Right forelimb (tissue), 1 donor: ENCODE results near the gene CATSPERZ.

Source experiments
- DNase-seq: peaks from one replicate; pipeline ENCODE4 v3.0.0-alpha.2; 2018

Gene CATSPERZ

GRCh38 chr11:64285885-64286800 lies 14.0 kb upstream of the CATSPERZ start:
- no peak for DNase-seq

GRCh38 chr11:64286801-64287159 lies 13.4 kb upstream of the CATSPERZ start:
- no peak for DNase-seq

- DNase-seq, result no peak
Observed at GRCh38 chr11:64287676-64288352, 12.3 kb upstream of the CATSPERZ start.

- DNase-seq, result no peak
Observed at GRCh38 chr11:64288353-64288750, 11.8 kb upstream of the CATSPERZ start.

GRCh38 chr11:64289002-64289564 lies 11.1 kb upstream of the CATSPERZ start:
- no peak for DNase-seq

GRCh38 chr11:64290352-64291261 lies 9.6 kb upstream of the CATSPERZ start:
- no peak for DNase-seq

- no peak for DNase-seq
Observed at GRCh38 chr11:64291262-64291751, 8.9 kb upstream of the CATSPERZ start, which contains the start of gene KCNK4. Gene KCNK4 (plus strand): TSS chr11:64291302. CDS start chr11:64293019, 1,717 bp downstream.

- no peak for DNase-seq
Observed at GRCh38 chr11:64291752-64292459, 8.3 kb upstream of the CATSPERZ start.

GRCh38 chr11:64292460-64293254 lies 7.5 kb upstream of the CATSPERZ start:
- no peak for DNase-seq

GRCh38 chr11:64294774-64295173 lies 5.4 kb upstream of the CATSPERZ start:
- DNase-seq, result no peak

- DNase-seq, result no peak
Observed at GRCh38 chr11:64295760-64296159, 4.4 kb upstream of the CATSPERZ start.

- DNase-seq, result no peak
Observed at GRCh38 chr11:64296236-64296635, 3.9 kb upstream of the CATSPERZ start.

GRCh38 chr11:64296830-64297698 lies 3.1 kb upstream of the CATSPERZ start:
- DNase-seq, result no peak

GRCh38 chr11:64297699-64298358 lies 2.3 kb upstream of the CATSPERZ start:
- DNase-seq, result no peak

- DNase-seq, result peak; percentile 78
Observed at GRCh38 chr11:64298966-64299846, 952 bp upstream of the CATSPERZ start.

- DNase-seq, result no peak
Observed at GRCh38 chr11:64303109-64304031, 3.2 kb downstream of the CATSPERZ start.

- no peak for DNase-seq
Observed at GRCh38 chr11:64304032-64304315, 3.8 kb downstream of the CATSPERZ start.
